Measurements from ENCODE around the gene KIF1A.

KIF1A gene

DNA sequence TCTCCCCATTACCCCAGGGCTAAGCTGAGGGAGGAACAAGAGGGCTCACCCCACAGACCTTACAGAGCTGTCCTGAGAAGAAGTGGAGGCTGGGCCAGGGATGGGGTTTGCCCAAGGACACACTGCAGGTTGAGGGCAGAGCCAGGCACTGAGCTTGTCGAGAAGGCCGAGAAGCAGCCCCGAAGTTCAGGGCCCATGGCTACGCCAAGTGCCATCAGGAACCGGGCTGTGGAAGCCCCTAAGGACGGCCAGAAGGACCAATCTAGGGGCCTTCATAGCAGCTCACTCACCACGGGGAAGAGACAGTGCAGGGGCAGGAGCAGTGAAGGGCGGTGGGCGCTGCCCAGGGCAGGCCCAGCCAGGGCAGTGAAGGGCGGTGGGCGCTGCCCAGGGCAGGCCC lies 30.0 kb upstream of the KIF1A start:
- Histone ChIP-seq H3K27ac (ENCODE audit: low read depth, low read length, poor library complexity, severe bottlenecking) (no peak overlapping the region), H3K79me2 (ENCODE audit: insufficient read depth, low read length) (no peaks in the 10 kb centered on the region), H4K20me1 (ENCODE audit: insufficient read depth, low read length) (no peaks in the 10 kb centered on the region), H3F3A (ENCODE audit: insufficient read depth, low read length) (no peaks in the 10 kb centered on the region), H3K9me3 (ENCODE audit: low read length) (peaks cover 6% of the 10 kb centered on the region; the same call in 1 of the 2 replicates), H3K9ac (ENCODE audit: low read length) (no peak overlapping the region), H3K4me3 (ENCODE audit: low read depth, low read length, poor library complexity, severe bottlenecking) (no peak overlapping the region), H2AFZ (ENCODE audit: low read length) (no peak overlapping the region), H3K36me3 (ENCODE audit: insufficient read depth, low read length) (no peaks in the 10 kb centered on the region), H3K4me2 (ENCODE audit: low read length) (no peak overlapping the region), H3K9me2 (ENCODE audit: low read depth, low read length) (no peaks in the 10 kb centered on the region), H3K4me1 (ENCODE audit: insufficient read depth, low read length, severe bottlenecking) (no peaks in the 10 kb centered on the region), H3K27me3 (ENCODE audit: insufficient read depth, low read length) (peaks cover 8% of the 10 kb centered on the region; the same call in 1 of the 2 replicates)
- TF ChIP-seq, protein P1, sequence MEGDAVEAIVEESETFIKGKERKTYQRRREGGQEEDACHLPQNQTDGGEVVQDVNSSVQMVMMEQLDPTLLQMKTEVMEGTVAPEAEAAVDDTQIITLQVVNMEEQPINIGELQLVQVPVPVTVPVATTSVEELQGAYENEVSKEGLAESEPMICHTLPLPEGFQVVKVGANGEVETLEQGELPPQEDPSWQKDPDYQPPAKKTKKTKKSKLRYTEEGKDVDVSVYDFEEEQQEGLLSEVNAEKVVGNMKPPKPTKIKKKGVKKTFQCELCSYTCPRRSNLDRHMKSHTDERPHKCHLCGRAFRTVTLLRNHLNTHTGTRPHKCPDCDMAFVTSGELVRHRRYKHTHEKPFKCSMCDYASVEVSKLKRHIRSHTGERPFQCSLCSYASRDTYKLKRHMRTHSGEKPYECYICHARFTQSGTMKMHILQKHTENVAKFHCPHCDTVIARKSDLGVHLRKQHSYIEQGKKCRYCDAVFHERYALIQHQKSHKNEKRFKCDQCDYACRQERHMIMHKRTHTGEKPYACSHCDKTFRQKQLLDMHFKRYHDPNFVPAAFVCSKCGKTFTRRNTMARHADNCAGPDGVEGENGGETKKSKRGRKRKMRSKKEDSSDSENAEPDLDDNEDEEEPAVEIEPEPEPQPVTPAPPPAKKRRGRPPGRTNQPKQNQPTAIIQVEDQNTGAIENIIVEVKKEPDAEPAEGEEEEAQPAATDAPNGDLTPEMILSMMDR (IDR thresholded peaks at IDR 0.05; ENCODE audit: low read length), result no peak
- TF ChIP-seq EZH2 (IDR thresholded peaks at IDR 0.05; ENCODE audit: borderline replicate concordance, low read length), result no peak

DNA sequence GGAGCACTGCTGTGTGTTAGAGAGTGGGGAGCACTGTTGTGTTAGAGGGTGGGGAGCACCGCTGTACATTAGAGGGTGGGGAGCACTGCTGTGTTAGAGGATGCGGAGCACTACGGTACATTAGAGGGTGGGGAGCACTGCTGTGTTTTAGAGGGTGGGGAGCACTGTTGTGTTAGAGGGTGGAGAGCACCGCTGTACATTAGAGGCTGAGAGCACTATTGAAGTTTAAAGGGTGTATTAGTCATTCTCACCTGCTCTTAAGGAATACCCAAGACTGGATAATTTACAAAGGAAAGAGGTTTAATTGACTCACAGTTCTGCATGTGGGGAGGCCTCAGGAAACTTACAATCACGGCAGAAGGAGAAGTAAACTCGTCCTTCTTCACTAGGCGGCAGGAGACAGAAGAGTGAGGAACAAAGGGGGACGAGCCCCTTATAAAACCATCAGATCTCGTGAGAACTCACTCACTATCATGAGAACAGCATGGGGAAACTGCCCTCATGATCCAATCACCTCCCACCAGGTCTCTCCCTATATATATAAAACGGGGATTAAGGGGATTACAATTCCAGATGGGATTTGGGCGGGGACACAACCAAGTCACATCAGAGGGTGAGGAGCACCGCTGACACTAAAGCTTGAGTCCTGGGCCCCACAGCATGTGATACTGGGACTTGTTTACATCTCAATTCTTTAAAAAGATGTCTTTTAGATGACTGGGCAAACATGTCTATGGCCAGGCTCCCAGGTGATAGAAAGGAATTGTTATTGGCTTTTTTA lies 29.1 kb upstream of the KIF1A start:
- TF ChIP-seq EZH2 (IDR thresholded peaks at IDR 0.05; ENCODE audit: borderline replicate concordance, low read length), result no peak
- TF ChIP-seq, protein P1 (IDR thresholded peaks at IDR 0.05; ENCODE audit: low read length), result no peak
- Histone ChIP-seq H4K20me1 (ENCODE audit: insufficient read depth, low read length) (no peaks in the 10 kb centered on the region), H3K9ac (ENCODE audit: low read length) (no peak overlapping the region), H3K36me3 (ENCODE audit: insufficient read depth, low read length) (no peaks in the 10 kb centered on the region), H2AFZ (ENCODE audit: low read length) (no peak overlapping the region), H3F3A (ENCODE audit: insufficient read depth, low read length) (no peaks in the 10 kb centered on the region), H3K4me2 (ENCODE audit: low read length) (no peak overlapping the region), H3K79me2 (ENCODE audit: insufficient read depth, low read length) (no peaks in the 10 kb centered on the region), H3K4me1 (ENCODE audit: insufficient read depth, low read length, severe bottlenecking) (no peaks in the 10 kb centered on the region), H3K27ac (ENCODE audit: low read depth, low read length, poor library complexity, severe bottlenecking) (no peak overlapping the region), H3K9me2 (ENCODE audit: low read depth, low read length) (no peaks in the 10 kb centered on the region), H3K4me3 (ENCODE audit: low read depth, low read length, poor library complexity, severe bottlenecking) (no peak overlapping the region), H3K27me3 (ENCODE audit: insufficient read depth, low read length) (peaks cover 2% of the 10 kb centered on the region; the same call in 1 of the 2 replicates), H3K9me3 (ENCODE audit: low read length) (peaks cover under 1% of the 10 kb centered on the region; the same call in 1 of the 2 replicates)

DNA sequence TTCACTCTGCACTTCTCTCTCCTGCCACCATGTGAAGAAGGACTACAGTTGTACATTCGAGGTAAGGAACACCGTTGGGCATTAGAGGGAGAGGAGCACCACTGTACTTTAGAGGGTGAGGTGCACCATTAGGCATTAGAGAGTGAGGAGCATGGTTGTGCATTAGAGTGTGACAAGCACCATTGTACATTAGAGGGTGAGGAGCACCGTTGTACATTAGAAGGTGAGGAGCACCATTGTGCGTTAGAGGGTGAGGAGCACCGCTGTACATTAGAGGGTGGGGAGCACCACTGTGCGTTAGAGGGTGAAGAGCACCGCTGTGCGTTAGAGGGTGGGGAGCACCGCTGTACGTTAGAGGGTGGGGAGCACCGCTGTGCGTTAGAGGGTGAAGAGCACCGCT lies 27.8 kb upstream of the KIF1A start:
- Histone ChIP-seq H3K79me2 (ENCODE audit: insufficient read depth, low read length) (no peaks in the 10 kb centered on the region), H3K4me2 (ENCODE audit: low read length) (no peak overlapping the region), H3K4me1 (ENCODE audit: insufficient read depth, low read length, severe bottlenecking) (no peaks in the 10 kb centered on the region), H4K20me1 (ENCODE audit: insufficient read depth, low read length) (no peaks in the 10 kb centered on the region), H3K9me2 (ENCODE audit: low read depth, low read length) (no peaks in the 10 kb centered on the region), H3F3A (ENCODE audit: insufficient read depth, low read length) (no peaks in the 10 kb centered on the region), H3K9ac (ENCODE audit: low read length) (no peak overlapping the region), H3K9me3 (ENCODE audit: low read length) (no peaks in the 10 kb centered on the region), H3K4me3 (ENCODE audit: low read depth, low read length, poor library complexity, severe bottlenecking) (no peak overlapping the region), H3K27me3 (ENCODE audit: insufficient read depth, low read length) (no peaks in the 10 kb centered on the region), H3K27ac (ENCODE audit: low read depth, low read length, poor library complexity, severe bottlenecking) (no peak overlapping the region), H2AFZ (ENCODE audit: low read length) (no peak overlapping the region), H3K36me3 (ENCODE audit: insufficient read depth, low read length) (no peaks in the 10 kb centered on the region)
- no peak for TF ChIP-seq EZH2 (IDR thresholded peaks at IDR 0.05; ENCODE audit: borderline replicate concordance, low read length)
- TF ChIP-seq, protein P1 (IDR thresholded peaks at IDR 0.05; ENCODE audit: low read length), result no peak

All from OCI-LY1 (cell line).